Fibroblast of lung (primary cell): Measurements from ENCODE around the gene UPP2. TPM values are rescaled to one million over a fixed set of nuclear protein-coding genes. Genes with fewer than 3 reads are reported as not detected.

Experiments used
- DNase-seq, 2 donors: peaks; one replicate each; pipeline versions ENCODE4 v3.0.0 to v3.0.0-alpha.2; 2010; ENCODE audit warnings: low read depth in 2 of 2
- H2AFZ ChIP-seq: 2 replicates; pipeline ENCODE4 v1.5.1; 2012; ENCODE audit warnings: low read length, control low read depth, inconsistent platforms
- H3K27ac ChIP-seq: 2 replicates; pipeline ENCODE4 v1.5.1; 2011; ENCODE audit warnings: low read length, control low read depth; ENCODE audit not compliant: insufficient read depth
- H3K27me3 ChIP-seq: 2 replicates; pipeline ENCODE4 v1.5.1; 2011; ENCODE audit warnings: mild to moderate bottlenecking, low read length; ENCODE audit not compliant: control insufficient read depth, insufficient read depth
- H3K36me3 ChIP-seq: 2 replicates; pipeline ENCODE4 v1.5.1; 2011; ENCODE audit warnings: low read length; ENCODE audit not compliant: control insufficient read depth, insufficient read depth
- H3K4me1 ChIP-seq: 2 replicates; pipeline ENCODE4 v1.5.1; 2011; ENCODE audit warnings: low read length; ENCODE audit not compliant: control insufficient read depth, insufficient read depth; ENCODE audit errors: extremely low read depth
- H3K4me2 ChIP-seq: 2 replicates; pipeline ENCODE4 v1.5.1; 2011; ENCODE audit warnings: low read length, control low read depth; ENCODE audit not compliant: insufficient read depth; ENCODE audit errors: extremely low read depth
- H3K4me3 ChIP-seq, 4 experiments: fragments of 200-600 bp in 1 of 4; sonication (generic) in 1 of 4; replicated peaks in 1 of 4; 2 replicates each; pipeline ENCODE4 v1.5.1; 2011 to 2016; ENCODE audit warnings: low read length in 4 of 4, low read depth in 3 of 4, mild to moderate bottlenecking in 3 of 4, control low read depth in 2 of 4, inconsistent platforms in 1 of 4, mixed read lengths in 1 of 4; ENCODE audit not compliant: insufficient read depth in 1 of 4; ENCODE audit errors: control extremely low read depth in 1 of 4
- H3K79me2 ChIP-seq: 2 replicates; pipeline ENCODE4 v1.5.1; 2012; ENCODE audit warnings: mild to moderate bottlenecking, low read length, inconsistent platforms; ENCODE audit not compliant: control insufficient read depth, insufficient read depth
- H3K9ac ChIP-seq: 2 replicates; pipeline ENCODE4 v1.5.1; 2011; ENCODE audit warnings: mild to moderate bottlenecking, low read length, control low read depth; ENCODE audit not compliant: insufficient read depth
- H3K9me3 ChIP-seq: 2 replicates; pipeline ENCODE4 v1.5.1; 2012; ENCODE audit warnings: low read depth, low read length; ENCODE audit not compliant: control insufficient read depth, insufficient read depth
- H4K20me1 ChIP-seq: 2 replicates; pipeline ENCODE4 v1.5.1; 2011; ENCODE audit warnings: low read length; ENCODE audit not compliant: control insufficient read depth, insufficient read depth; ENCODE audit errors: extremely low read depth
- EZH2 ChIP-seq: IDR thresholded peaks from 2 replicates; pipeline ENCODE4 v1.5.1; 2012; ENCODE audit warnings: low read length, control low read depth, mild to moderate bottlenecking; ENCODE audit errors: missing control alignments
- polyA plus RNA-seq, 2 donors: library from polyadenylated mRNA; depleted of rRNA in 1 of 2; stranded (reverse) in 1 of 2; unstranded in 1 of 2; fragments of >200 nt; gene quantifications; 2 replicates each; pipeline ENCODE4 v1.2.1, GENCODE V29; 2011 to 2012; ENCODE audit warnings: missing spikeins in 1 of 2
- total RNA-seq: library from RNA; depleted of rRNA; stranded (reverse); fragments of >200 nt; gene quantifications from 2 replicates; pipeline ENCODE4 v1.2.1, GENCODE V29; 2014
- TF ChIP-seq, protein P1 (sequence below), 2 donors: IDR thresholded peaks in 1 of 2; conservative IDR thresholded peaks in 1 of 2; 1 replicate in 1 of 2; 2 replicates in 1 of 2; pipeline ENCODE4 v1.5.1; 2011 to 2012; ENCODE audit warnings: low read length in 2 of 2, control low read depth in 1 of 2, inconsistent platforms in 1 of 2, low read depth in 1 of 2, mild to moderate bottlenecking in 1 of 2

UPP2 gene
- total and polyA plus RNA-seq, 2 donors (not counting 1 experiment from before 2014, with no cell fraction given): not detected

DNA sequence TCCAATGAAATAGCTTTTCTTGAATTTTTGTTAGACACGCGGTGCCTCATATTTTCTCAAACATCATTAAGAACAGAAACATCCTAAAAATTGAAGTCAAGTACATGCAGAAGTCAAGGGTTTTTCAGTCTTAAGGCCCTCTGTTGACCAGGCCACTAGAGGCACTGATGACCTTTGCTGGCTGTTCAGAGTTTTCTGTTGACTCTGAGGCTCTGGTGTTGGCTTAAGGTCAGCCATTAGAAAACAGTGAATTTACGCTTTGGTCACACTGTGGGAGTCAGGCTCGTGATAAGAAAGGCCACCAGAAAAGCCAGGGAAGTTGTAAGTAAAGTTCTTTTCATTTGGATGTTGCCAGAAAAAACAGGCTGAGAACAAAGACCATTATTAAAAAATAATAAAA lies 5.8 kb upstream of the UPP2 start:
- Histone ChIP-seq H3K4me2 (no peak overlapping the region), H3K27me3 (no peaks in the 10 kb centered on the region), H3K9me3 (no peaks in the 10 kb centered on the region), H3K4me1 (no peaks in the 10 kb centered on the region), H3K27ac (no peak overlapping the region), H4K20me1 (no peaks in the 10 kb centered on the region), H3K4me3 (no peak overlapping the region), H2AFZ (no peak overlapping the region), H3K79me2 (no peaks in the 10 kb centered on the region), H3K36me3 (no peaks in the 10 kb centered on the region), H3K9ac (no peak overlapping the region)
- no peak for DNase-seq
- TF ChIP-seq, protein P1, sequence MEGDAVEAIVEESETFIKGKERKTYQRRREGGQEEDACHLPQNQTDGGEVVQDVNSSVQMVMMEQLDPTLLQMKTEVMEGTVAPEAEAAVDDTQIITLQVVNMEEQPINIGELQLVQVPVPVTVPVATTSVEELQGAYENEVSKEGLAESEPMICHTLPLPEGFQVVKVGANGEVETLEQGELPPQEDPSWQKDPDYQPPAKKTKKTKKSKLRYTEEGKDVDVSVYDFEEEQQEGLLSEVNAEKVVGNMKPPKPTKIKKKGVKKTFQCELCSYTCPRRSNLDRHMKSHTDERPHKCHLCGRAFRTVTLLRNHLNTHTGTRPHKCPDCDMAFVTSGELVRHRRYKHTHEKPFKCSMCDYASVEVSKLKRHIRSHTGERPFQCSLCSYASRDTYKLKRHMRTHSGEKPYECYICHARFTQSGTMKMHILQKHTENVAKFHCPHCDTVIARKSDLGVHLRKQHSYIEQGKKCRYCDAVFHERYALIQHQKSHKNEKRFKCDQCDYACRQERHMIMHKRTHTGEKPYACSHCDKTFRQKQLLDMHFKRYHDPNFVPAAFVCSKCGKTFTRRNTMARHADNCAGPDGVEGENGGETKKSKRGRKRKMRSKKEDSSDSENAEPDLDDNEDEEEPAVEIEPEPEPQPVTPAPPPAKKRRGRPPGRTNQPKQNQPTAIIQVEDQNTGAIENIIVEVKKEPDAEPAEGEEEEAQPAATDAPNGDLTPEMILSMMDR (conservative IDR thresholded peaks at IDR 0.05 in 1 of 2, IDR thresholded peaks at IDR 0.05 in 1 of 2; ENCODE audit: low read depth in 1 of 2, low read length in 2 of 2): no peak
- no peak for TF ChIP-seq EZH2

DNA sequence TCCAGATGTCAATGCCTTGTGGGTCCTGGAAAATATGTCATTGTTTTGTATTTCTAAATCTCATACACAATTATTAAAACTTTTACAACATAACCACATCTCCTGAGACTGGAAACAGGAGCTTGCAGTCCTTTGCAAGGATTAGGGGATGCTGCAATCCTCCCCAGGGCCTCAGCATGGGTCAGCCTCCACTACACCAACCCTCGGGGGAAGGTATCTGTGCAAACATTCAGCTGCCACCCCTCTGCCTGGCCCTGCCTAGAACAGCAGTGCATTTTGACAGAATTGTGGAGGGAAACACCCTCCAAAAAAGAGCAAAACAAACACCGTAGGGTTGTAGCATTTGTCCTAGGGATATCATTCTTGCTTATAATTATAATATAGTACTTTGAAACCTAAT lies 4.2 kb upstream of the UPP2 start:
- no peak for TF ChIP-seq EZH2
- TF ChIP-seq, protein P1 (conservative IDR thresholded peaks at IDR 0.05 in 1 of 2, IDR thresholded peaks at IDR 0.05 in 1 of 2; ENCODE audit: low read depth in 1 of 2, low read length in 2 of 2): no peak
- no peak overlapping the region for H3K27ac ChIP-seq
- no peaks in the 10 kb centered on the region for H3K36me3 ChIP-seq
- DNase-seq: no peak
- H3K9me3 ChIP-seq: no peaks in the 10 kb centered on the region
- no peak overlapping the region for H2AFZ ChIP-seq
- H3K79me2 ChIP-seq: no peaks in the 10 kb centered on the region
- no peaks in the 10 kb centered on the region for H4K20me1 ChIP-seq
- H3K4me3 ChIP-seq: no peak overlapping the region
- no peaks in the 10 kb centered on the region for H3K4me1 ChIP-seq
- H3K9ac ChIP-seq: no peak overlapping the region
- H3K4me2 ChIP-seq: no peak overlapping the region
- no peaks in the 10 kb centered on the region for H3K27me3 ChIP-seq

DNA sequence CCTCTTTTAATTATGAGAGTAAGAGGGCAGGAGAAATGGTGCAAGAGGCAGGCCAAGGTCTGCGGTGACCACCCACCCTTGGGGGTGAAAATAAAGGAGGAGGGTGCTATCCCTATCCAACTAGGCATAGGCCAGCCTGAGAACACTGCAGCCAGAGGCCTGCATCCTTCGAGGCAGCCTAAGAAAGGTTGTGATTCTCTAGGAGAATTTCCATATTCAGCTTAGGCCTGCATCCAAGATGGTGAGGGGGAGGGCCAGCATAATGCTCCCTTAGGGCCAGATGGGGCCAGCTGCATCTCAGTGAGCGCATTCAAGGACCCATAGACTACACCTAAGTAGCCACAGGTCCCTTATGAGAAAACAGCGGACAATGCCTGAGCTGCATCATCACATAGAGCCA lies 3.5 kb upstream of the UPP2 start:
- DNase-seq: no peak
- H3K4me3 ChIP-seq: no peak overlapping the region

More for the DNA sequence above, 3.5 kb upstream of the UPP2 start:
- no peak overlapping the region for H3K27ac ChIP-seq
- no peaks in the 10 kb centered on the region for H3K36me3 ChIP-seq
- no peak overlapping the region for H3K9ac ChIP-seq
- TF ChIP-seq, protein P1 (conservative IDR thresholded peaks at IDR 0.05 in 1 of 2, IDR thresholded peaks at IDR 0.05 in 1 of 2; ENCODE audit: low read depth in 1 of 2, low read length in 2 of 2): no peak
- no peak for TF ChIP-seq EZH2
- no peaks in the 10 kb centered on the region for H3K79me2 ChIP-seq
- H2AFZ ChIP-seq: no peak overlapping the region
- H3K9me3 ChIP-seq: no peaks in the 10 kb centered on the region
- no peaks in the 10 kb centered on the region for H4K20me1 ChIP-seq
- no peak overlapping the region for H3K4me2 ChIP-seq
- no peaks in the 10 kb centered on the region for H3K27me3 ChIP-seq
- no peaks in the 10 kb centered on the region for H3K4me1 ChIP-seq
